ENCODE results near the gene AQP11. TPM values are rescaled to one million over a fixed set of nuclear protein-coding genes. Genes with fewer than 3 reads are reported as not detected.

The AQP11 gene, protein sequence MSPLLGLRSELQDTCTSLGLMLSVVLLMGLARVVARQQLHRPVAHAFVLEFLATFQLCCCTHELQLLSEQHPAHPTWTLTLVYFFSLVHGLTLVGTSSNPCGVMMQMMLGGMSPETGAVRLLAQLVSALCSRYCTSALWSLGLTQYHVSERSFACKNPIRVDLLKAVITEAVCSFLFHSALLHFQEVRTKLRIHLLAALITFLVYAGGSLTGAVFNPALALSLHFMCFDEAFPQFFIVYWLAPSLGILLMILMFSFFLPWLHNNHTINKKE
- total RNA-seq (2021; fragmentation: NEBNext Ultra II Directional; extraction: Animal tissue kit (Norgen Biotek cat#: 25700)) = 1 to 10 TPM; 1.2 to 1.8 (median 1.5) TPM
- long read RNA-seq, transcript AQP11-201 (3 exons, 2,152 nt) = major isoform, 5 of 8 reads
- long read RNA-seq, partial matches to known transcripts = 0 of 8 reads
- long read RNA-seq, other reads (novel, unspliced or antisense) = 3 of 8 reads

DNA sequence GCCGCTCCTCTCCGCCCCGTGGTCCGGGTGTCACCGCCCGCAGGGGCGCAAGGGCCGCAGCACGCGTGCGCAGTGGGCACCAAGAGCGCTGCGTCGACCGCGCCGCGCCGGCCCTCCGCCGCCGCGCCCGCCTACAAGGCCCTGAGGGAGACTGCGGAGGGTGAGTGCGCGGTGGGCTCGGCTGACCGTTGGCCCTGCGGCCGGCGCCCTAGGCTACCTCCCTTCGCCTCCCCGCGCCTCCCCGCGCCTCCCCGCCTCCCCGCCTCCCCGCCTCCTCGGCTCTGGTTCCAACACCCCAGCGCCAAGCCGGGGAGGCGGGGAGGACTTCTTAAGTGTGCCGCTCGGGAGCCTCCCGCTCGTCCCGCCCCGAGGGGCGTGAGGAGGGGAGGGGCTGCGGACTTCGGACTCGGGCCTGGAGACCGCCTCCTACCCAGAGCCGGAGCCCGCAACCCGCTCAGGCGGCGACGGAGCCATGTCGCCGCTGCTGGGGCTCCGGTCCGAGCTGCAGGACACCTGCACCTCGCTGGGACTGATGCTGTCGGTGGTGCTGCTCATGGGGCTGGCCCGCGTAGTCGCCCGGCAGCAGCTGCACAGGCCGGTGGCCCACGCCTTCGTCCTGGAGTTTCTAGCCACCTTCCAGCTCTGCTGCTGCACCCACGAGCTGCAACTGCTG is at the start of gene AQP11:
AQP11 (plus strand) TSS at position 433 of the 673 bp plus-strand sequence; CDS start at position 473, 40 bp downstream.
- DNase-seq = peak; percentile 56
- peak within 1 kb of the TSS; percentile 71 for H3K27ac Mint-ChIP-seq
- H3K9me3 Mint-ChIP-seq = no peaks in the 10 kb centered on the region

DNA sequence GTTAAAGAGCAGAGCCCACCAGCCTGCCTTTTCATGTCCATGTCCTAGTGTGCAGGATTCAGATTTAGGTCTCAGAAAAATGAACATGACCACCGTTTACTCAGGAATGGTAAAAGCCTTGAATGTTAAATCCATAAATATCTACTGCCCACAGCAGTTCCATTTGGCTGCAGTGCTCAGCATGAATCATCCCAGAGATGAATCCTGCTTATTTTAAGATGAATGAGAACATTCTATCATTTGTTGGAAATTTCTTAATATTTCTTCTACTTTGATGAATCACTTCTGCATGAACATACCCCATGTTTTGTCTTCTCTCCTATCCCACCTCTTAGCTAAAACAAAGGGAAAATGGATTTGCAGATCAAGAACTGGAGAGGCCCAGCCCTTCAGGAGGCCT is 47.5 kb upstream of the AQP11 start:
- no peaks in the 10 kb centered on the region for H3K36me3 Mint-ChIP-seq (ENCODE audit: low read depth)
- H3K4me1 Mint-ChIP-seq (ENCODE audit: low read depth) = peaks cover 13% of the 10 kb centered on the region
- DNase-seq = peak; percentile 57
- peaks cover 2% of the 10 kb centered on the region; the same call in 1 of the 2 replicates for H3K27me3 Mint-ChIP-seq (ENCODE audit: insufficient read depth)
- H3K4me3 Mint-ChIP-seq = no peak overlapping the region
- TF ChIP-seq, protein P1, sequence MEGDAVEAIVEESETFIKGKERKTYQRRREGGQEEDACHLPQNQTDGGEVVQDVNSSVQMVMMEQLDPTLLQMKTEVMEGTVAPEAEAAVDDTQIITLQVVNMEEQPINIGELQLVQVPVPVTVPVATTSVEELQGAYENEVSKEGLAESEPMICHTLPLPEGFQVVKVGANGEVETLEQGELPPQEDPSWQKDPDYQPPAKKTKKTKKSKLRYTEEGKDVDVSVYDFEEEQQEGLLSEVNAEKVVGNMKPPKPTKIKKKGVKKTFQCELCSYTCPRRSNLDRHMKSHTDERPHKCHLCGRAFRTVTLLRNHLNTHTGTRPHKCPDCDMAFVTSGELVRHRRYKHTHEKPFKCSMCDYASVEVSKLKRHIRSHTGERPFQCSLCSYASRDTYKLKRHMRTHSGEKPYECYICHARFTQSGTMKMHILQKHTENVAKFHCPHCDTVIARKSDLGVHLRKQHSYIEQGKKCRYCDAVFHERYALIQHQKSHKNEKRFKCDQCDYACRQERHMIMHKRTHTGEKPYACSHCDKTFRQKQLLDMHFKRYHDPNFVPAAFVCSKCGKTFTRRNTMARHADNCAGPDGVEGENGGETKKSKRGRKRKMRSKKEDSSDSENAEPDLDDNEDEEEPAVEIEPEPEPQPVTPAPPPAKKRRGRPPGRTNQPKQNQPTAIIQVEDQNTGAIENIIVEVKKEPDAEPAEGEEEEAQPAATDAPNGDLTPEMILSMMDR (IDR thresholded peaks at IDR 0.05) = no peak
- no peak overlapping the region; the same call in 1 of the 2 replicates for H3K27ac Mint-ChIP-seq
- H3K9me3 Mint-ChIP-seq = no peaks in the 10 kb centered on the region

More for the DNA sequence above, at the start of gene AQP11:
- Mint-ChIP-seq H3K4me3 (peak within 1 kb of the TSS; percentile 92), H3K36me3 (ENCODE audit: low read depth) (peaks cover 4% of the 10 kb centered on the region; the same call in 1 of the 2 replicates), H3K4me1 (ENCODE audit: low read depth) (peaks cover 20% of the 10 kb centered on the region), H3K27me3 (ENCODE audit: insufficient read depth) (peaks cover 3% of the 10 kb centered on the region)
- TF ChIP-seq, protein P1 (IDR thresholded peaks at IDR 0.05) = no peak

DNA sequence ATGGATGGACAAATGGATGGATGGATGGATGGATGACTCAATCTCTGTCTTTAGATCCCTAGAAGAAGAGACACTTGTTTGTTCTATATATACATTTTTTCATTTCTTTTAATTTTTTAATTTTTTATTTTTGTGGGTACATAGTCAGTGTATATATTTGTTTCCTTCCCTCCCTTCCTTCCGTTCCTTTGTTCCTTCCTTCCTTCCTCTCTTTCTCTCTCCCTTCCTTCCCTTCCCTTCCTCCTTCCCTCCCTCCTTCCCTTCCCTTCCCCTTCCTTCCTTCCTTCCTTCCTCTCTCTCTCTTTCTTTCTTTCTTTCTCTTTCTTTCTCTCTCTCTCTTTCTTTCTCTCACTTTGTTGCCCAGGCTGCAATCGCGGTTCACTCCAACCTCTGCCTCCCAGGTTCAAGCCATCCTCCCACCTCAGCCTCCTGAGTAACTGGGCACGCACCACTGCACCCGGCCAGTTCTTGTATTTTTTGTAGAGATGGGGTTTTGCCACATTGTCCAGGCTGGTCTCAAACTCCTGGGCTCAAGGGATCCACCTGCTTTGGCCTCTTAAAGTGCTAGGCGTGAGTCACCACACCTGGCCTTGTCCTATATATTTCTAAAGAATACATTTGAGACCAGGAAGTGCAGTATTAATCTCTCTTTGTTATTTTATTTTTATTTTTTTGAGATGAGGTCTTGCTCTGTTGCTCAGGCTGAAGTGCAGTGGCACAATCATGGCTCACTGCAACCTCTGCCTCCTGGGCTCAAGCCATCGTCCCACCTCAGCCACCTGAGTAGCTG is 42.5 kb upstream of the AQP11 start:
- no peaks in the 10 kb centered on the region for H3K9me3 Mint-ChIP-seq
- TF ChIP-seq, protein P1 (IDR thresholded peaks at IDR 0.05) = no peak
- DNase-seq = no peak
- H3K27ac Mint-ChIP-seq = no peak overlapping the region
- no peaks in the 10 kb centered on the region; the same call in 1 of the 2 replicates for H3K27me3 Mint-ChIP-seq (ENCODE audit: insufficient read depth)
- H3K4me1 Mint-ChIP-seq (ENCODE audit: low read depth) = peaks cover 18% of the 10 kb centered on the region
- H3K36me3 Mint-ChIP-seq (ENCODE audit: low read depth) = no peaks in the 10 kb centered on the region
- no peak overlapping the region for H3K4me3 Mint-ChIP-seq

DNA sequence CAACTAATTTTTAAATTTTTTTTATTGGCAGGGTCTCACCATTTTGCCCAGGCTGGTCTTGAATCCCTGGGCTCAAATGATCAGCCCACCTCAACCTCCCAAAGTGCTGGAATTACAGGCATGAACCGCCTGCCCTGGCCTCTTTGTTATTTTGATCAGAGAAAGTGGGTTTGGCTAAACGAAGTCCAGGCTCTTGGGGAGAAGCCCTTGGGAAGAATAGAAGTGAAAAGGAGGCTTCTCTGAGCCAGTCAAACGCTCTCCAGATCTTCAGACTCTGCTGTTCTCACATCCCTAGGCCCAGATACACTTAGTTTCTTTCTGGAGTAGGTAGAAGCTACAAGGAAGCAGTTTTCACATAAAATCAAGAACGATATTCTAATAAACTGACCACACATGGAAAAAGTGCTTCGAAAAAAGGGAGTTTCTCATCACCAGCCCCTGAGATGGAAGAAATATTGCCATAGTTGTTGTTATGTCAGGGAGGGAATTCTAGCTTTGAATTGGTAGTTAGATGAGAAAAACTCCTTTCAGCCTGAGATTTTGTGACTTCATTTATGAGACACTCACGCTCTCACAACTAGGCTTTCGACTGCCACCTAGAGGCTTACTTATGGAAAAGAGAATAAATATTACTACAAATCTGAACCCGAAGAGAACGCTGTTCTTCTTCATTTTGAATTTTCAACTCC is 41.7 kb upstream of the AQP11 start:
- Mint-ChIP-seq H3K36me3 (ENCODE audit: low read depth) (no peaks in the 10 kb centered on the region), H3K27me3 (ENCODE audit: insufficient read depth) (no peaks in the 10 kb centered on the region; the same call in 1 of the 2 replicates), H3K9me3 (no peaks in the 10 kb centered on the region), H3K4me1 (ENCODE audit: low read depth) (peaks cover 11% of the 10 kb centered on the region), H3K4me3 (peak overlapping the region; percentile 30; the same call in 1 of the 2 replicates), H3K27ac (no peak overlapping the region)
- TF ChIP-seq, protein P1 (IDR thresholded peaks at IDR 0.05) = peak; percentile 86
- DNase-seq = peak; percentile 67
